ENCODE measurements around the gene LRRTM4. TPM values are rescaled to one million over a fixed set of nuclear protein-coding genes. Genes with fewer than 3 reads are reported as not detected.

LRRTM4 gene
- total RNA-seq, 4 donors from 2014 or later = not detected

- H3K4me3 ChIP-seq = no peak overlapping the region
- no peaks in the 10 kb centered on the region for H3K36me3 ChIP-seq
- no peak for DNase-seq
- no peaks in the 10 kb centered on the region for H3K9me3 ChIP-seq
- H3K27ac ChIP-seq = no peak overlapping the region
- H3K4me1 ChIP-seq = no peaks in the 10 kb centered on the region
- H3K27me3 ChIP-seq = no peaks in the 10 kb centered on the region
- TF ChIP-seq POLR2A (IDR thresholded peaks at IDR 0.05) (no peak), CTCF (IDR thresholded peaks at IDR 0.05) (no peak)
Measured at GRCh38 chr2:76826691-76827090, 695.5 kb downstream of the LRRTM4 start.

GRCh38 chr2:76825140-76825970 is 696.8 kb downstream of the LRRTM4 start:
- H3K27ac ChIP-seq = no peak overlapping the region
- TF ChIP-seq POLR2A (IDR thresholded peaks at IDR 0.05) = no peak
- no peak for TF ChIP-seq CTCF (IDR thresholded peaks at IDR 0.05)
- DNase-seq = peak in 1 of 3 donors; percentile 49

GRCh38 chr2:76821731-76822130 is 700.4 kb downstream of the LRRTM4 start:
- Histone ChIP-seq H3K27ac (no peak overlapping the region), H3K9me3 (no peaks in the 10 kb centered on the region), H3K36me3 (no peaks in the 10 kb centered on the region), H3K4me3 (no peak overlapping the region), H3K4me1 (no peaks in the 10 kb centered on the region), H3K27me3 (no peaks in the 10 kb centered on the region)
- DNase-seq = no peak
- no peak for TF ChIP-seq CTCF (IDR thresholded peaks at IDR 0.05)
- no peak for TF ChIP-seq POLR2A (IDR thresholded peaks at IDR 0.05)

More at GRCh38 chr2:76825140-76825970, 696.8 kb downstream of the LRRTM4 start:
- Histone ChIP-seq H3K4me1 (no peaks in the 10 kb centered on the region), H3K27me3 (no peaks in the 10 kb centered on the region), H3K9me3 (no peaks in the 10 kb centered on the region), H3K4me3 (no peak overlapping the region), H3K36me3 (no peaks in the 10 kb centered on the region)

DNA sequence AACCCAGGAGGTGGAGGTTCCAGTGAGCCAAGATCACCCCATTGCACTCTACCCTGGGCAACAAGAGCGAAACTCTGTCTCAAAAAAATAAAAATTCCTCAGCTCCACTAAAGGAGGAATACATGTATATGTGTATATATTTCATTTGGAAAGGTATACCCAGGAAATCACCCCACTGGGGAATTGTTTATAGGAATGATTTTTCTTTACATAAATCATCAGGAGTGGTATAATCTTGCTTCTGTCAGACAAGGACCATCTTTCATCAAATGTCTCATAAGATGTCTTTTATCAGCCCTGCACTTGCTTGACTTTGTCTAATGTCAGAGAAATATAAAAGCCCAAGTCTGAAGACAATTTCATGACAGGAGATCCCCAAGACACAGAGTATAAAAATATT is 709.1 kb downstream of the LRRTM4 start:
- no peaks in the 10 kb centered on the region for H3K27me3 ChIP-seq
- H3K9me3 ChIP-seq = no peaks in the 10 kb centered on the region
- DNase-seq = no peak
- H3K4me1 ChIP-seq = no peaks in the 10 kb centered on the region
- H3K4me3 ChIP-seq = no peak overlapping the region
- no peaks in the 10 kb centered on the region for H3K36me3 ChIP-seq
- TF ChIP-seq POLR2A (IDR thresholded peaks at IDR 0.05) (no peak), CTCF (IDR thresholded peaks at IDR 0.05) (no peak)
- H3K27ac ChIP-seq = no peak overlapping the region

- Histone ChIP-seq H3K27me3 (no peaks in the 10 kb centered on the region), H3K4me3 (no peak overlapping the region), H3K27ac (no peak overlapping the region), H3K9me3 (no peaks in the 10 kb centered on the region), H3K4me1 (no peaks in the 10 kb centered on the region), H3K36me3 (no peaks in the 10 kb centered on the region)
- TF ChIP-seq POLR2A (IDR thresholded peaks at IDR 0.05) = no peak
- no peak for TF ChIP-seq CTCF (IDR thresholded peaks at IDR 0.05)
- DNase-seq = no peak
Measured at GRCh38 chr2:76812156-76812555, 710.0 kb downstream of the LRRTM4 start.
